Central memory CD8-positive, alpha-beta T cell (primary cell): ENCODE results near the gene FABP7.

Experiments
- ATAC-seq: fragments of 150-1000 bp; cut with Tn5 transposase; replicated peaks from 2 replicates; pipeline ENCODE4 v1.10.0; 2022; ENCODE audit warnings: mild to moderate bottlenecking, moderate FRiP score, moderate number of reproducible peaks; ENCODE audit not compliant: poor library complexity, severe bottlenecking; ENCODE audit errors: extremely low read depth
- DNase-seq, 2 donors: peaks; one replicate each; pipeline ENCODE4 v3.0.0; 2021; ENCODE audit warnings: low spot score in 2 of 2
- H3K27ac Mint-ChIP-seq: one replicate; pipeline ENCODE4 v1.8.0; 2022; ENCODE audit warnings: low read depth, mild to moderate bottlenecking, moderate library complexity, mixed read lengths
- H3K27me3 Mint-ChIP-seq: one replicate; pipeline ENCODE4 v1.8.0; 2022; ENCODE audit warnings: mixed read lengths
- H3K36me3 Mint-ChIP-seq: one replicate; pipeline ENCODE4 v1.8.0; 2022; ENCODE audit warnings: mild to moderate bottlenecking, moderate library complexity, mixed read lengths; ENCODE audit not compliant: insufficient read depth
- H3K4me1 Mint-ChIP-seq: one replicate; pipeline ENCODE4 v1.8.0; 2022; ENCODE audit warnings: mixed read lengths
- H3K4me3 Mint-ChIP-seq: one replicate; pipeline ENCODE4 v1.8.0; 2022; ENCODE audit warnings: mild to moderate bottlenecking, moderate library complexity, mixed read lengths
- H3K9me3 Mint-ChIP-seq: one replicate; pipeline ENCODE4 v1.8.0; 2022; ENCODE audit warnings: mixed read lengths

The FABP7 gene

GRCh38 chr6:122832459-122832858, 52.9 kb downstream of the FABP7 start:
- Mint-ChIP-seq H3K27me3 (peaks cover 11% of the 10 kb centered on the region), H3K4me1 (no peaks in the 10 kb centered on the region), H3K4me3 (no peak overlapping the region), H3K36me3 (no peaks in the 10 kb centered on the region), H3K9me3 (no peaks in the 10 kb centered on the region), H3K27ac (no peak overlapping the region)
- ATAC-seq: no peak
- DNase-seq: no peak

GRCh38 chr6:122833021-122833491, 53.5 kb downstream of the FABP7 start:
- Mint-ChIP-seq H3K4me3 (no peak overlapping the region), H3K4me1 (no peaks in the 10 kb centered on the region), H3K27me3 (peaks cover 11% of the 10 kb centered on the region), H3K9me3 (no peaks in the 10 kb centered on the region), H3K36me3 (no peaks in the 10 kb centered on the region), H3K27ac (no peak overlapping the region)
- ATAC-seq: no peak
- no peak for DNase-seq
